PC-3 (cell line): ENCODE measurements around the gene FUBP1. TPM values are rescaled to one million over a fixed set of nuclear protein-coding genes. Genes with fewer than 3 reads are reported as not detected.

Source experiments
- ATAC-seq: fragments of 200-7000 bp; cut with Tn5 transposase; 2 replicates; pipeline ENCODE4 v1.9.1; 2020; ENCODE audit warnings: mild to moderate bottlenecking, moderate library complexity
- BruUV-seq: library from RNA; stranded (reverse); fragments of 400-500 nt; replicated peaks from 2 replicates; lab custom pipeline; 2021; lab: Mats Ljungman, UMichigan
- CTCF ChIA-PET: fragments of 300-600 bp; sonication (Branson Sonifier 250); formaldehyde crosslinking; loops from one replicate; lab custom pipeline; 2022; ENCODE audit warnings: antibody characterized with exemption; lab: Charles Lee
- POLR2A ChIA-PET: fragments of 300-600 bp; sonication (Branson Sonifier 250); formaldehyde crosslinking; loops from one replicate; lab custom pipeline; 2022; ENCODE audit warnings: antibody characterized with exemption; ENCODE audit not compliant: unreplicated experiment; lab: Charles Lee
- DNase-seq: peaks from one replicate; pipeline ENCODE4 v3.0.0-alpha.2; 2015
- H2AFZ ChIP-seq: fragments of 300-600 bp; sonication (generic); 2 replicates; pipeline ENCODE4 v1.6.0; 2016; ENCODE audit warnings: antibody characterized with exemption, low read length
- H3F3A ChIP-seq: fragments of 300-600 bp; sonication (generic); one replicate; pipeline ENCODE4 v1.6.0; 2017; ENCODE audit warnings: antibody characterized with exemption, low read length, control low read depth, mild to moderate bottlenecking; ENCODE audit not compliant: unreplicated experiment
- H3K27ac ChIP-seq: fragments of 300-600 bp; sonication (generic); 2 replicates; pipeline ENCODE4 v1.5.1; 2016; ENCODE audit warnings: mild to moderate bottlenecking, low read length
- H3K27me3 ChIP-seq: fragments of 300-600 bp; sonication (generic); 2 replicates; pipeline ENCODE4 v1.6.1; 2016; ENCODE audit warnings: low read length, mixed read lengths
- H3K36me3 ChIP-seq: fragments of 300-600 bp; sonication (generic); 2 replicates; pipeline ENCODE4 v1.6.1; 2016; ENCODE audit warnings: low read depth, mixed run types, low read length, mixed read lengths
- H3K4me1 ChIP-seq: fragments of 300-600 bp; sonication (generic); 2 replicates; pipeline ENCODE4 v1.5.1; 2016; ENCODE audit warnings: low read length; ENCODE audit not compliant: insufficient read depth
- H3K4me2 ChIP-seq: fragments of 300-600 bp; sonication (generic); 2 replicates; pipeline ENCODE4 v1.6.0; 2016; ENCODE audit warnings: low read length
- H3K4me3 ChIP-seq: fragments of 300-600 bp; sonication (generic); 2 replicates; pipeline ENCODE4 v1.5.1; 2016; ENCODE audit warnings: mild to moderate bottlenecking, low read length, mixed read lengths
- H3K79me2 ChIP-seq: fragments of 300-600 bp; sonication (generic); 2 replicates; pipeline ENCODE4 v1.6.1; 2017; ENCODE audit warnings: low read length, mixed read lengths
- H3K9ac ChIP-seq: fragments of 300-600 bp; sonication (generic); 2 replicates; pipeline ENCODE4 v1.6.0; 2016; ENCODE audit warnings: mild to moderate bottlenecking, low read length
- H3K9me2 ChIP-seq: fragments of 300-600 bp; sonication (generic); replicated peaks from 2 replicates; pipeline ENCODE4 v1.6.1; 2016; ENCODE audit warnings: mixed run types, low read length, mixed read lengths
- H3K9me3 ChIP-seq: fragments of 300-600 bp; sonication (generic); 2 replicates; pipeline ENCODE4 v1.6.1; 2016; ENCODE audit warnings: low read length, mixed read lengths
- H4K20me1 ChIP-seq: fragments of 300-600 bp; sonication (generic); 2 replicates; pipeline ENCODE4 v1.6.1; 2016; ENCODE audit warnings: low read length, mixed read lengths
- CTCF ChIP-seq: fragments of 300-600 bp; sonication (generic); conservative IDR thresholded peaks from 2 replicates; pipeline ENCODE4 v1.5.1; 2017; ENCODE audit warnings: antibody characterized with exemption, low read depth, mild to moderate bottlenecking, low read length
- EZH2 ChIP-seq: fragments of 300-600 bp; sonication (generic); IDR thresholded peaks from one replicate; pipeline ENCODE4 v1.6.1; 2017; ENCODE audit warnings: antibody characterized with exemption, mild to moderate bottlenecking, low read length; ENCODE audit not compliant: unreplicated experiment
- EZH2phosphoT487 ChIP-seq: fragments of 300-600 bp; sonication (generic); IDR thresholded peaks from 2 replicates; pipeline ENCODE4 v1.6.1; 2018; ENCODE audit warnings: mild to moderate bottlenecking, antibody characterized with exemption, low read length, borderline replicate concordance
- intact Hi-C: fragments of 100-400 bp; cut with micrococcal nuclease; formaldehyde crosslinking; loops from 2 replicates; pipeline ENCODE4 v1.9.0; 2023
- total RNA-seq: library from RNA; depleted of rRNA; stranded (reverse); fragments of >200 nt; gene quantifications from 2 replicates; pipeline ENCODE4 v1.2.3, GENCODE V29; 2014

The FUBP1 gene
- total RNA-seq, 1 experiment from 2014 or later = 81.5 TPM

- Histone ChIP-seq H3K27me3 (no peaks in the 10 kb centered on the region), H3K9ac (no peak overlapping the region), H3K4me1 (no peaks in the 10 kb centered on the region), H3K4me2 (no peak overlapping the region), H3K4me3 (no peak overlapping the region), H4K20me1 (no peaks in the 10 kb centered on the region), H2AFZ (no peak overlapping the region), H3K27ac (no peak overlapping the region), H3K79me2 (no peaks in the 10 kb centered on the region), H3K9me2 (no peaks in the 10 kb centered on the region), H3K9me3 (no peaks in the 10 kb centered on the region), H3K36me3 (no peaks in the 10 kb centered on the region), H3F3A (no peaks in the 10 kb centered on the region)
- no peak for ATAC-seq
- POLR2A ChIA-PET = no interaction called here
- CTCF ChIA-PET = no interaction called here
- BruUV-seq = no TSS peak
- intact Hi-C loops = no loop called here
- no peak for TF ChIP-seq EZH2
- no peak for DNase-seq
Observed at GRCh38 chr1:77910116-77910515, 68.8 kb downstream of the FUBP1 start.

- H3K79me2 ChIP-seq = no peaks in the 10 kb centered on the region
Observed at GRCh38 chr1:77906624-77907023, 72.2 kb downstream of the FUBP1 start.

GRCh38 chr1:77906019-77906545 lies 72.8 kb downstream of the FUBP1 start:
- H3K9me2 ChIP-seq = no peaks in the 10 kb centered on the region
- H3K27ac ChIP-seq = no peak overlapping the region
- ATAC-seq = no peak
- H3K4me2 ChIP-seq = no peak overlapping the region
- no peaks in the 10 kb centered on the region for H3K27me3 ChIP-seq
- ChIA-PET POLR2A (no interaction called here), CTCF (no interaction called here)
- no peaks in the 10 kb centered on the region for H3F3A ChIP-seq
- H3K79me2 ChIP-seq = no peaks in the 10 kb centered on the region
- H3K4me1 ChIP-seq = no peaks in the 10 kb centered on the region
- no peak for DNase-seq
- no peaks in the 10 kb centered on the region for H3K36me3 ChIP-seq
- no peak overlapping the region for H2AFZ ChIP-seq
- intact Hi-C loops = no loop called here
- no peaks in the 10 kb centered on the region for H4K20me1 ChIP-seq
- no TSS peak for BruUV-seq
- no peak overlapping the region for H3K4me3 ChIP-seq
- H3K9ac ChIP-seq = no peak overlapping the region
- TF ChIP-seq CTCF (no peak), EZH2phosphoT487 (no peak), EZH2 (no peak)
- H3K9me3 ChIP-seq = no peaks in the 10 kb centered on the region

More at GRCh38 chr1:77906624-77907023, 72.2 kb downstream of the FUBP1 start:
- intact Hi-C loops = no loop called here
- Histone ChIP-seq H3K27me3 (no peaks in the 10 kb centered on the region), H3K4me1 (no peaks in the 10 kb centered on the region), H3K9ac (no peak overlapping the region), H3K36me3 (no peaks in the 10 kb centered on the region), H3K27ac (no peak overlapping the region), H4K20me1 (no peaks in the 10 kb centered on the region), H3K4me3 (no peak overlapping the region), H3K9me3 (no peaks in the 10 kb centered on the region), H3K4me2 (no peak overlapping the region), H3F3A (no peaks in the 10 kb centered on the region), H3K9me2 (no peaks in the 10 kb centered on the region), H2AFZ (no peak overlapping the region)
- ATAC-seq = no peak
- ChIA-PET CTCF (no interaction called here), POLR2A (no interaction called here)
- BruUV-seq = no TSS peak
- DNase-seq = no peak
- TF ChIP-seq EZH2 = no peak
- no peak for TF ChIP-seq CTCF
- no peak for TF ChIP-seq EZH2phosphoT487
